HepG2 (cell line): ENCODE data around the gene C13orf42. TPM values are rescaled to one million over a fixed set of nuclear protein-coding genes. Genes with fewer than 3 reads are reported as not detected.

Experiments used
- ATAC-seq: fragments of 200-7000 bp; cut with Tn5 transposase; 3 replicates; pipeline ENCODE4 v1.9.1; 2020; ENCODE audit warnings: mild to moderate bottlenecking, moderate library complexity
- BruUV-seq: library from RNA; stranded (reverse); fragments of 400-500 nt; replicated peaks from 2 replicates; lab custom pipeline; 2021; lab: Mats Ljungman, UMichigan
- CTCF ChIA-PET: fragments of 300-600 bp; formaldehyde crosslinking; extraction: SDS; loops from one replicate; lab custom pipeline; 2021; ENCODE audit warnings: low total read pairs, inconsistent platforms, low intra/inter-chr PET ratio; lab: Yijun Ruan, JAX
- POLR2A ChIA-PET: fragments of 350-600 bp; sonication (Branson Sonifier 250); formaldehyde crosslinking; loops from one replicate; lab custom pipeline; 2020; ENCODE audit warnings: antibody characterized with exemption, inconsistent platforms; lab: Yijun Ruan, JAX
- DNase-seq: peaks from one replicate; pipeline ENCODE4 v3.0.0-alpha.2; 2015; ENCODE audit warnings: low spot score
- FAIRE-seq: peaks from 3 replicates; lab custom pipeline; 2011; peaks lifted over from hg19 to GRCh38; lab: Jason Lieb, UNC
- H2AFZ ChIP-seq: one replicate; pipeline ENCODE4 v1.6.1; 2011; ENCODE audit warnings: low read length, inconsistent platforms
- H3K27ac ChIP-seq: fragments of 300-600 bp; 3 replicates; pipeline ENCODE4 v1.8.0; 2011; ENCODE audit warnings: mixed run types, mild to moderate bottlenecking, mixed read lengths, low read length, inconsistent platforms; ENCODE audit not compliant: insufficient read depth; ENCODE audit errors: extremely low read length
- H3K27me3 ChIP-seq, 2 experiments: fragments of 200-600 bp in 1 of 2; 2 replicates in 1 of 2; 3 replicates in 1 of 2; pipeline versions ENCODE4 v1.6.0 to v1.8.0; 2011; ENCODE audit warnings: low read length in 2 of 2, mild to moderate bottlenecking in 2 of 2, moderate library complexity in 2 of 2, inconsistent platforms in 1 of 2; ENCODE audit not compliant: insufficient read depth in 2 of 2, control insufficient read depth in 1 of 2
- H3K36me3 ChIP-seq, 2 experiments: fragments of 200-600 bp in 1 of 2; replicated peaks in 1 of 2; 2 replicates in 1 of 2; 3 replicates in 1 of 2; pipeline versions ENCODE4 v1.5.1 to v1.8.0; 2011; ENCODE audit warnings: low read length in 2 of 2, inconsistent platforms in 1 of 2; ENCODE audit not compliant: insufficient read depth in 2 of 2, control insufficient read depth in 1 of 2
- H3K4me1 ChIP-seq: 2 replicates; pipeline ENCODE4 v1.5.1; 2012; ENCODE audit warnings: low read length, inconsistent platforms; ENCODE audit not compliant: insufficient read depth
- H3K4me2 ChIP-seq: 2 replicates; pipeline ENCODE4 v1.6.0; 2011; ENCODE audit warnings: low read depth, low read length, inconsistent platforms
- H3K4me3 ChIP-seq, 3 experiments: fragments of 200-600 bp in 1 of 3; sonication (generic), shearing (Covaris generic) in 1 of 3; replicated peaks in 1 of 3; 2 replicates each; pipeline ENCODE4 v1.5.1; 2011 to 2016; ENCODE audit warnings: low read length in 3 of 3, inconsistent platforms in 2 of 3, low read depth in 2 of 3, mild to moderate bottlenecking in 2 of 3, control low read depth in 1 of 3, mixed read lengths in 1 of 3; ENCODE audit not compliant: insufficient read depth in 1 of 3
- H3K79me2 ChIP-seq: one replicate; pipeline ENCODE4 v1.6.1; 2011; ENCODE audit warnings: low read length, inconsistent platforms; ENCODE audit not compliant: insufficient read depth
- H3K9ac ChIP-seq: 2 replicates; pipeline ENCODE4 v1.6.0; 2011; ENCODE audit warnings: mild to moderate bottlenecking, low read depth, low read length, inconsistent platforms; ENCODE audit not compliant: insufficient read depth
- H3K9me3 ChIP-seq: 2 replicates; pipeline ENCODE4 v1.5.1; 2012; ENCODE audit warnings: mild to moderate bottlenecking, low read length
- H4K20me1 ChIP-seq: 2 replicates; pipeline ENCODE4 v1.6.0; 2011; ENCODE audit warnings: inconsistent platforms, mild to moderate bottlenecking, low read length, moderate library complexity; ENCODE audit not compliant: insufficient read depth
- ARNT ChIP-seq: fragments of 450-650 bp; IDR thresholded peaks from 2 replicates; pipeline ENCODE4 v1.6.1; 2017
- FOXA1 ChIP-seq, 2 experiments: fragments of 450-650 bp in 1 of 2; sonication (generic) in 1 of 2; formaldehyde crosslinking in 1 of 2; IDR thresholded peaks; 2 replicates each; pipeline versions ENCODE4 v1.4.0 to v1.6.1; 2016 to 2020; ENCODE audit warnings: missing genetic modification reagents in 1 of 2
- NFIB ChIP-seq: sonication (generic); formaldehyde crosslinking; IDR thresholded peaks from 2 replicates; pipeline ENCODE4 v1.9.0; 2021; ENCODE audit warnings: missing genetic modification reagents, mild to moderate bottlenecking, borderline replicate concordance
- POGZ ChIP-seq: sonication (generic); formaldehyde crosslinking; IDR thresholded peaks from 2 replicates; pipeline ENCODE4 v1.4.0; 2020; ENCODE audit warnings: mild to moderate bottlenecking, missing genetic modification reagents
- RNF2 ChIP-seq: fragments of 450-650 bp; conservative IDR thresholded peaks from 2 replicates; pipeline ENCODE4 v1.6.1; 2016; ENCODE audit warnings: low read depth
- SSRP1 ChIP-seq: IDR thresholded peaks from 2 replicates; pipeline ENCODE4 v1.6.1; 2016; ENCODE audit warnings: control low read depth
- ZNF10 ChIP-seq: sonication (generic); formaldehyde crosslinking; IDR thresholded peaks from 2 replicates; pipeline ENCODE4 v1.4.0; 2020; ENCODE audit warnings: mild to moderate bottlenecking, low read depth, missing genetic modification reagents, borderline replicate concordance
- ZNF350 ChIP-seq: sonication (generic); formaldehyde crosslinking; IDR thresholded peaks from 2 replicates; pipeline ENCODE4 v1.4.0; 2020; ENCODE audit warnings: mild to moderate bottlenecking, low read depth, missing genetic modification reagents, borderline replicate concordance
- ZNF451 ChIP-seq: sonication (generic); formaldehyde crosslinking; IDR thresholded peaks from 2 replicates; pipeline ENCODE4 v1.5.0; 2020; ENCODE audit warnings: mild to moderate bottlenecking, missing genetic modification reagents
- ZNF883 ChIP-seq: sonication (generic); formaldehyde crosslinking; IDR thresholded peaks from 2 replicates; pipeline ENCODE4 v1.5.1; 2020; ENCODE audit warnings: mild to moderate bottlenecking, missing genetic modification reagents; ENCODE audit errors: not compliant biosample characterization
- ZSCAN22 ChIP-seq: sonication (generic); formaldehyde crosslinking; IDR thresholded peaks from 2 replicates; pipeline ENCODE4 v1.4.0; 2020; ENCODE audit warnings: mild to moderate bottlenecking, missing genetic modification reagents
- WGBS: methylation state at CpG from one replicate; pipeline ENCODE4 v1.1.6; 2017; ENCODE audit warnings: low lambda C conversion rate; 5-methylcytosine and 5-hydroxymethylcytosine counted together
- in situ Hi-C: cut with HindIII; loops from 2 replicates; pipeline ENCODE4 v1.10.0; 2017; ENCODE audit warnings: low pct_unique_long_range_greater_than_20kb; ENCODE audit not compliant: extremely low pct_ligation_motif_present
- intact Hi-C: fragments of 100-400 bp; cut with micrococcal nuclease; formaldehyde crosslinking; loops from one replicate; pipeline ENCODE4 v1.10.0; 2022; ENCODE audit not compliant: unreplicated experiment
- polyA plus RNA-seq, 8 experiments: library from polyadenylated mRNA; depleted of rRNA in 3 of 8; stranded (reverse) in 7 of 8; unstranded in 1 of 8; fragments of >200 nt; fragmentation: Illumina TruSeq in 4 of 8; extraction: Trizol in 4 of 8; gene quantifications; 2 replicates each; pipeline versions ENCODE4 v1.2.1 to v1.2.3, GENCODE V29; 2011 to 2016; ENCODE audit warnings: low read depth in 4 of 8, missing spikeins in 1 of 8, mixed read lengths in 1 of 8; ENCODE audit not compliant: insufficient read depth in 1 of 8
- total RNA-seq, 5 experiments: library from RNA; depleted of rRNA; stranded (reverse); fragments of >200 nt; fragmentation: Illumina TruSeq; extraction: Trizol; gene quantifications; 2 replicates each; pipeline ENCODE4 v1.2.3, GENCODE V29; 2016; ENCODE audit warnings: low read depth in 1 of 5
- TF ChIP-seq, protein P1 (sequence below), 2 experiments: sonication (generic) in 1 of 2; formaldehyde crosslinking in 1 of 2; IDR thresholded peaks; 2 replicates each; pipeline versions ENCODE4 v1.4.0 to v1.6.1; 2016 to 2020; ENCODE audit warnings: borderline replicate concordance in 1 of 2, low read depth in 1 of 2, mild to moderate bottlenecking in 1 of 2, missing genetic modification reagents in 1 of 2
- TF ChIP-seq, protein P2 (sequence below): sonication (generic); formaldehyde crosslinking; IDR thresholded peaks from 2 replicates; pipeline ENCODE4 v1.4.0; 2020; ENCODE audit warnings: missing genetic modification reagents, mild to moderate bottlenecking, borderline replicate concordance
- TF ChIP-seq, protein P3 (sequence below): IDR thresholded peaks from 2 replicates; pipeline ENCODE4 v1.6.1; 2012; ENCODE audit warnings: inconsistent platforms

Gene C13orf42
- total and polyA plus RNA-seq, 2 of the 13 experiments (the other 11 are each of a cell fraction or from before 2014, with no cell fraction given), result not detected

DNA sequence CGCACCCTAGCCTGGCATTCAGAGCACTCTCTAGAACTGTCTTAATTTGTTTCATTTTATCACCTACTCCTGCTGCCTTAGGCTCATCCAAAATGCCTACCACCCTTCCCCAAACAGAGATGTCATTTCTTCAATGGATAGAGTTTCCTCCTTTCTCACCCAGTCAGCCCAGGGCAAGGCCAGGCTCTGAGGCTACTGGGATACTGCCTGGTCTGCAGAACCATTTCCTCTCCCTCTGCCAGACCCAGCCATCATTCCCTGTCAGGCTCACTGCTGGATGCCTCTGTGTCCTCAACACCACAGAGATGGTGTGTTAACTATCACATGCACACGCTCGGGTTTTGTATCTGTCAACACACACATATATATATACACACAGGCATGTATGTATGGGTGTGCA is 47.2 kb downstream of the C13orf42 start:
- no TSS peak for BruUV-seq
- TF ChIP-seq ZNF350 (no peak), ZNF10 (CRISPR knock-in tag) (no peak), RNF2 (no peak), ZSCAN22 (CRISPR knock-in tag) (no peak), POGZ (CRISPR knock-in tag) (no peak), ZNF883 (CRISPR knock-in tag) (no peak), ZNF451 (CRISPR knock-in tag) (no peak), NFIB (CRISPR knock-in tag) (no peak), FOXA1 (IDR thresholded peaks at IDR 0.05) (no peak), FOXA1 (CRISPR knock-in tag; IDR thresholded peaks at IDR 0.05) (no peak), SSRP1 (CRISPR knock-in tag) (no peak), ARNT (no peak)
- TF ChIP-seq, protein P1, sequence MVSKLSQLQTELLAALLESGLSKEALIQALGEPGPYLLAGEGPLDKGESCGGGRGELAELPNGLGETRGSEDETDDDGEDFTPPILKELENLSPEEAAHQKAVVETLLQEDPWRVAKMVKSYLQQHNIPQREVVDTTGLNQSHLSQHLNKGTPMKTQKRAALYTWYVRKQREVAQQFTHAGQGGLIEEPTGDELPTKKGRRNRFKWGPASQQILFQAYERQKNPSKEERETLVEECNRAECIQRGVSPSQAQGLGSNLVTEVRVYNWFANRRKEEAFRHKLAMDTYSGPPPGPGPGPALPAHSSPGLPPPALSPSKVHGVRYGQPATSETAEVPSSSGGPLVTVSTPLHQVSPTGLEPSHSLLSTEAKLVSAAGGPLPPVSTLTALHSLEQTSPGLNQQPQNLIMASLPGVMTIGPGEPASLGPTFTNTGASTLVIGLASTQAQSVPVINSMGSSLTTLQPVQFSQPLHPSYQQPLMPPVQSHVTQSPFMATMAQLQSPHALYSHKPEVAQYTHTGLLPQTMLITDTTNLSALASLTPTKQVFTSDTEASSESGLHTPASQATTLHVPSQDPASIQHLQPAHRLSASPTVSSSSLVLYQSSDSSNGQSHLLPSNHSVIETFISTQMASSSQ (IDR thresholded peaks at IDR 0.05; ENCODE audit: low read depth), result no peak
- TF ChIP-seq, protein P1 (CRISPR knock-in tag; IDR thresholded peaks at IDR 0.05; ENCODE audit: borderline replicate concordance), result no peak
- TF ChIP-seq, protein P2, sequence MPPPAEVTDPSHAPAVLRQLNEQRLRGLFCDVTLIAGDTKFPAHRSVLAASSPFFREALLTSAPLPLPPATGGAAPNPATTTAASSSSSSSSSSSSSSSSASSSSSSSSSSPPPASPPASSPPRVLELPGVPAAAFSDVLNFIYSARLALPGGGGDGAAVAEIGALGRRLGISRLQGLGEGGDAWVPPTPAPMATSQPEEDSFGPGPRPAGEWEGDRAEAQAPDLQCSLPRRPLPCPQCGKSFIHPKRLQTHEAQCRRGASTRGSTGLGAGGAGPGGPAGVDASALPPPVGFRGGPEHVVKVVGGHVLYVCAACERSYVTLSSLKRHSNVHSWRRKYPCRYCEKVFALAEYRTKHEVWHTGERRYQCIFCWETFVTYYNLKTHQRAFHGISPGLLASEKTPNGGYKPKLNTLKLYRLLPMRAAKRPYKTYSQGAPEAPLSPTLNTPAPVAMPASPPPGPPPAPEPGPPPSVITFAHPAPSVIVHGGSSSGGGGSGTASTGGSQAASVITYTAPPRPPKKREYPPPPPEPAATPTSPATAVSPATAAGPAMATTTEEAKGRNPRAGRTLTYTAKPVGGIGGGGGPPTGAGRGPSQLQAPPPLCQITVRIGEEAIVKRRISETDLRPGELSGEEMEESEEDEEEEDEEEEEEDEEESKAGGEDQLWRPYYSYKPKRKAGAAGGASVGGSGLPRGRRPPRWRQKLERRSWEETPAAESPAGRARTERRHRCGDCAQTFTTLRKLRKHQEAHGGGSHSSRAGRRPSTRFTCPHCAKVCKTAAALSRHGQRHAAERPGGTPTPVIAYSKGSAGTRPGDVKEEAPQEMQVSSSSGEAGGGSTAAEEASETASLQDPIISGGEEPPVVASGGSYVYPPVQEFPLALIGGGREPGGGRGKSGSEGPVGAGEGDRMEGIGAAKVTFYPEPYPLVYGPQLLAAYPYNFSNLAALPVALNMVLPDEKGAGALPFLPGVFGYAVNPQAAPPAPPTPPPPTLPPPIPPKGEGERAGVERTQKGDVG (CRISPR knock-in tag), result no peak
- TF ChIP-seq, protein P3, sequence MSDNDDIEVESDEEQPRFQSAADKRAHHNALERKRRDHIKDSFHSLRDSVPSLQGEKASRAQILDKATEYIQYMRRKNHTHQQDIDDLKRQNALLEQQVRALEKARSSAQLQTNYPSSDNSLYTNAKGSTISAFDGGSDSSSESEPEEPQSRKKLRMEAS, result no peak

More for the DNA sequence above, 47.2 kb downstream of the C13orf42 start:
- Histone ChIP-seq H4K20me1 (no peaks in the 10 kb centered on the region), H2AFZ (no peak overlapping the region), H3K27ac (no peak overlapping the region), H3K36me3 (no peaks in the 10 kb centered on the region), H3K9me3 (no peaks in the 10 kb centered on the region), H3K4me2 (no peak overlapping the region), H3K4me1 (peaks cover 18% of the 10 kb centered on the region), H3K9ac (no peak overlapping the region), H3K79me2 (no peaks in the 10 kb centered on the region), H3K27me3 (peaks cover 0 to 12% of the 10 kb centered on the region in 2 experiments; a peak in 2 of 5 replicates), H3K4me3 (no peak overlapping the region)
- ATAC-seq (no peak), FAIRE-seq (no peak), DNase-seq (no peak)
- in situ Hi-C loops (loop anchor here (25.0 kb wide), 2 partner anchors 1077 to 1402 kb away; partner anchors contain the start of gene TRIM13), intact Hi-C loops (no loop called here)
- WGBS, result 61% methylated on average over 3 of the region's 3 CpGs
- POLR2A ChIA-PET, result no interaction called here
- CTCF ChIA-PET, result no interaction called here
